HepG2 (cell line): ENCODE results near the gene ANKMY2. TPM values are rescaled to one million over a fixed set of nuclear protein-coding genes. Genes with fewer than 3 reads are reported as not detected.
A peak's percentile ranks its signal among the peaks of the same experiment; 100 is the strongest.

Source experiments
- E2F2 ChIP-seq: sonication (generic); formaldehyde crosslinking; IDR thresholded peaks from 2 replicates; pipeline ENCODE4 v1.4.0; 2020; ENCODE audit warnings: missing genetic modification reagents, borderline replicate concordance
- HINFP ChIP-seq: sonication (generic); formaldehyde crosslinking; IDR thresholded peaks from 2 replicates; pipeline ENCODE4 v1.4.0; 2020; ENCODE audit warnings: low read depth, mild to moderate bottlenecking, missing genetic modification reagents
- LBX2 ChIP-seq: sonication (generic); formaldehyde crosslinking; IDR thresholded peaks from 2 replicates; pipeline ENCODE4 v1.5.0; 2020; ENCODE audit warnings: missing genetic modification reagents, mild to moderate bottlenecking, borderline replicate concordance
- MAF1 ChIP-seq: sonication (generic); formaldehyde crosslinking; IDR thresholded peaks from 2 replicates; pipeline ENCODE4 v1.5.0; 2020; ENCODE audit warnings: missing genetic modification reagents, borderline replicate concordance
- MATR3 ChIP-seq: sonication (generic); formaldehyde crosslinking; IDR thresholded peaks from 2 replicates; pipeline ENCODE4 v1.4.0; 2020; ENCODE audit warnings: missing genetic modification reagents
- REPIN1 ChIP-seq: sonication (generic); formaldehyde crosslinking; IDR thresholded peaks from 2 replicates; pipeline ENCODE4 v1.8.0; 2022; ENCODE audit warnings: missing genetic modification reagents, low read depth, mild to moderate bottlenecking, borderline replicate concordance
- THAP11 ChIP-seq: IDR thresholded peaks from 2 replicates; pipeline ENCODE4 v1.6.1; 2016; ENCODE audit warnings: missing biosample characterization, missing genetic modification reagents
- ZNF207 ChIP-seq: fragments of 450-650 bp; IDR thresholded peaks from 2 replicates; pipeline ENCODE4 v1.6.1; 2016; ENCODE audit warnings: antibody characterized with exemption, borderline replicate concordance
- ZNF296 ChIP-seq: sonication (generic); formaldehyde crosslinking; conservative IDR thresholded peaks from 2 replicates; pipeline ENCODE4 v1.5.0; 2020; ENCODE audit warnings: mild to moderate bottlenecking, missing genetic modification reagents
- ZNF329 ChIP-seq: sonication (generic); formaldehyde crosslinking; IDR thresholded peaks from 2 replicates; pipeline ENCODE4 v1.9.0; 2021; ENCODE audit warnings: low read depth, mild to moderate bottlenecking, missing genetic modification reagents
- ZNF446 ChIP-seq: sonication (generic); formaldehyde crosslinking; IDR thresholded peaks from 2 replicates; pipeline ENCODE4 v1.5.0; 2020; ENCODE audit warnings: mild to moderate bottlenecking, missing genetic modification reagents
- ZNF460 ChIP-seq: sonication (generic); formaldehyde crosslinking; IDR thresholded peaks from 2 replicates; pipeline ENCODE4 v1.5.1; 2020; ENCODE audit warnings: missing genetic modification reagents, mild to moderate bottlenecking, borderline replicate concordance
- ZNF768 ChIP-seq: sonication (generic); formaldehyde crosslinking; IDR thresholded peaks from 2 replicates; pipeline ENCODE4 v1.4.0; 2020; ENCODE audit warnings: missing genetic modification reagents
- ZNF839 ChIP-seq: sonication (generic); formaldehyde crosslinking; IDR thresholded peaks from 2 replicates; pipeline ENCODE4 v1.4.0; 2020; ENCODE audit warnings: missing genetic modification reagents, mild to moderate bottlenecking, borderline replicate concordance
- ZSCAN25 ChIP-seq: sonication (generic); formaldehyde crosslinking; IDR thresholded peaks from 2 replicates; pipeline ENCODE4 v1.8.0; 2022; ENCODE audit warnings: mild to moderate bottlenecking, missing genetic modification reagents
- polyA plus RNA-seq, 8 experiments: library from polyadenylated mRNA; depleted of rRNA in 3 of 8; stranded (reverse) in 7 of 8; unstranded in 1 of 8; fragments of >200 nt; fragmentation: Illumina TruSeq in 4 of 8; extraction: Trizol in 4 of 8; gene quantifications; 2 replicates each; pipeline versions ENCODE4 v1.2.1 to v1.2.3, GENCODE V29; 2011 to 2016; ENCODE audit warnings: low read depth in 4 of 8, missing spikeins in 1 of 8, mixed read lengths in 1 of 8; ENCODE audit not compliant: insufficient read depth in 1 of 8
- total RNA-seq, 5 experiments: library from RNA; depleted of rRNA; stranded (reverse); fragments of >200 nt; fragmentation: Illumina TruSeq; extraction: Trizol; gene quantifications; 2 replicates each; pipeline ENCODE4 v1.2.3, GENCODE V29; 2016; ENCODE audit warnings: low read depth in 1 of 5
- TF ChIP-seq, protein P1 (sequence below): sonication (generic); formaldehyde crosslinking; IDR thresholded peaks from 2 replicates; pipeline ENCODE4 v1.9.0; 2021; ENCODE audit warnings: mild to moderate bottlenecking, missing genetic modification reagents
- TF ChIP-seq, protein P2 (sequence below): IDR thresholded peaks from 2 replicates; pipeline ENCODE4 v1.6.1; 2016; ENCODE audit warnings: mild to moderate bottlenecking

ANKMY2 gene
- total and polyA plus RNA-seq, 2 of the 13 experiments (the other 11 are each of a cell fraction or from before 2014, with no cell fraction given): 12.2 to 21.6 TPM

DNA sequence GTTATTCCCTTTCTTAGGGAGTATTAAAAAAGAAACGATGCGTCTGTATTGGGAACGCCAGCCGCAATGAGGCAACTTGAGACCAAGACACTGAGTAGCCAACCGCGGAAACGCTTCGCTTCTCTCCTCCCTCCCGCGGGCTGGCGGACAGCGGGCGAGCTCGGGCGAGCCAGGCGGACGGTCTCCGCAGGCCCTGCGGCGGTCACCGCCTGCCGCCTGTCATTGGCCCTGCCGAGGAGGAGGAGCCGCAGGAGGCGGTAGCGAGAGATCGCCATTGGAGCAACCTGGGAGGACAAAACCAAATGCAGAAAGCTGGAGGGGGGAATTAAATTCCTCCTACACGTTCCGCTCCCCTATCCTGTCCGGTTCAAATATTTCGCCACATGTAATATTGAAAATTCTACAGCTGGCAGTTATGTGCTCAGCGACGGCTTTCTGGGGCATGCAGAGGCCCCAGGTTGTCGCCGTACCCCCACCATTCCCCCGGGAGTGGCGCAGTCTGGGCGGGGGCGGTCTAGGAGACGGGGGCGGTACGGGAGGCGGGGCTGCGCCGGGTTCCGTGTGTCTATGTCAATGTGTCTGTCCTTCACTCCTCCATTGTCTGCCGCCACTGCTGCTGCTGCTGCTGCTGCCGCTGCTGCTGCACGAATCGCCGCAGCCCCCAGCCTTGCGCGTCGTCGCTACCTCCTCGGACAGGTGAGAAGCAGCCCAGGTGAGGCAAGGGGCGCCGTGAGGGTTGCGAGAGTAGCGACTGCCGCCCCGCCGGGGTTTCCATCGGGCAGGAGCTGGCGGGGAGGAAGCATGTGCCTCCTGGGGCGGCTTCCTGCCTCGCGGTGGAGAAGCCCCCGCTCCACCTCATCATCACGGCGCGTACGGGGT is at the start of gene ANKMY2, which contains the start of gene BZW2 (continued):
- peak; percentile 53; the same call in 1 of the 2 replicates for TF ChIP-seq REPIN1 (CRISPR knock-in tag)
- no peak for TF ChIP-seq LBX2 (CRISPR knock-in tag)
- TF ChIP-seq ZNF296: no peak
- no peak for TF ChIP-seq ZSCAN25
- no peak for TF ChIP-seq ZNF460
- peak; percentile 20; the same call in 1 of the 2 replicates for TF ChIP-seq ZNF839 (CRISPR knock-in tag)
- TF ChIP-seq ZNF768 (CRISPR knock-in tag): peak; percentile 70; the same call in 1 of the 2 replicates
- peak; percentile 26; the same call in 1 of the 2 replicates for TF ChIP-seq E2F2 (CRISPR knock-in tag)
- TF ChIP-seq ZNF329: no peak
- TF ChIP-seq HINFP (CRISPR knock-in tag): no peak
- no peak for TF ChIP-seq MATR3 (CRISPR knock-in tag)
- TF ChIP-seq, protein P1, sequence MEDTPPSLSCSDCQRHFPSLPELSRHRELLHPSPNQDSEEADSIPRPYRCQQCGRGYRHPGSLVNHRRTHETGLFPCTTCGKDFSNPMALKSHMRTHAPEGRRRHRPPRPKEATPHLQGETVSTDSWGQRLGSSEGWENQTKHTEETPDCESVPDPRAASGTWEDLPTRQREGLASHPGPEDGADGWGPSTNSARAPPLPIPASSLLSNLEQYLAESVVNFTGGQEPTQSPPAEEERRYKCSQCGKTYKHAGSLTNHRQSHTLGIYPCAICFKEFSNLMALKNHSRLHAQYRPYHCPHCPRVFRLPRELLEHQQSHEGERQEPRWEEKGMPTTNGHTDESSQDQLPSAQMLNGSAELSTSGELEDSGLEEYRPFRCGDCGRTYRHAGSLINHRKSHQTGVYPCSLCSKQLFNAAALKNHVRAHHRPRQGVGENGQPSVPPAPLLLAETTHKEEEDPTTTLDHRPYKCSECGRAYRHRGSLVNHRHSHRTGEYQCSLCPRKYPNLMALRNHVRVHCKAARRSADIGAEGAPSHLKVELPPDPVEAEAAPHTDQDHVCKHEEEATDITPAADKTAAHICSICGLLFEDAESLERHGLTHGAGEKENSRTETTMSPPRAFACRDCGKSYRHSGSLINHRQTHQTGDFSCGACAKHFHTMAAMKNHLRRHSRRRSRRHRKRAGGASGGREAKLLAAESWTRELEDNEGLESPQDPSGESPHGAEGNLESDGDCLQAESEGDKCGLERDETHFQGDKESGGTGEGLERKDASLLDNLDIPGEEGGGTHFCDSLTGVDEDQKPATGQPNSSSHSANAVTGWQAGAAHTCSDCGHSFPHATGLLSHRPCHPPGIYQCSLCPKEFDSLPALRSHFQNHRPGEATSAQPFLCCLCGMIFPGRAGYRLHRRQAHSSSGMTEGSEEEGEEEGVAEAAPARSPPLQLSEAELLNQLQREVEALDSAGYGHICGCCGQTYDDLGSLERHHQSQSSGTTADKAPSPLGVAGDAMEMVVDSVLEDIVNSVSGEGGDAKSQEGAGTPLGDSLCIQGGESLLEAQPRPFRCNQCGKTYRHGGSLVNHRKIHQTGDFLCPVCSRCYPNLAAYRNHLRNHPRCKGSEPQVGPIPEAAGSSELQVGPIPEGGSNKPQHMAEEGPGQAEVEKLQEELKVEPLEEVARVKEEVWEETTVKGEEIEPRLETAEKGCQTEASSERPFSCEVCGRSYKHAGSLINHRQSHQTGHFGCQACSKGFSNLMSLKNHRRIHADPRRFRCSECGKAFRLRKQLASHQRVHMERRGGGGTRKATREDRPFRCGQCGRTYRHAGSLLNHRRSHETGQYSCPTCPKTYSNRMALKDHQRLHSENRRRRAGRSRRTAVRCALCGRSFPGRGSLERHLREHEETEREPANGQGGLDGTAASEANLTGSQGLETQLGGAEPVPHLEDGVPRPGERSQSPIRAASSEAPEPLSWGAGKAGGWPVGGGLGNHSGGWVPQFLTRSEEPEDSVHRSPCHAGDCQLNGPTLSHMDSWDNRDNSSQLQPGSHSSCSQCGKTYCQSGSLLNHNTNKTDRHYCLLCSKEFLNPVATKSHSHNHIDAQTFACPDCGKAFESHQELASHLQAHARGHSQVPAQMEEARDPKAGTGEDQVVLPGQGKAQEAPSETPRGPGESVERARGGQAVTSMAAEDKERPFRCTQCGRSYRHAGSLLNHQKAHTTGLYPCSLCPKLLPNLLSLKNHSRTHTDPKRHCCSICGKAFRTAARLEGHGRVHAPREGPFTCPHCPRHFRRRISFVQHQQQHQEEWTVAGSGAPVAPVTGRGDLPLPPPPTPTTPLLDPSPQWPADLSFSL (CRISPR knock-in tag): no peak
- no peak for TF ChIP-seq ZNF207
- peak; percentile 58 for TF ChIP-seq THAP11 (CRISPR knock-in tag)
- TF ChIP-seq, protein P2, sequence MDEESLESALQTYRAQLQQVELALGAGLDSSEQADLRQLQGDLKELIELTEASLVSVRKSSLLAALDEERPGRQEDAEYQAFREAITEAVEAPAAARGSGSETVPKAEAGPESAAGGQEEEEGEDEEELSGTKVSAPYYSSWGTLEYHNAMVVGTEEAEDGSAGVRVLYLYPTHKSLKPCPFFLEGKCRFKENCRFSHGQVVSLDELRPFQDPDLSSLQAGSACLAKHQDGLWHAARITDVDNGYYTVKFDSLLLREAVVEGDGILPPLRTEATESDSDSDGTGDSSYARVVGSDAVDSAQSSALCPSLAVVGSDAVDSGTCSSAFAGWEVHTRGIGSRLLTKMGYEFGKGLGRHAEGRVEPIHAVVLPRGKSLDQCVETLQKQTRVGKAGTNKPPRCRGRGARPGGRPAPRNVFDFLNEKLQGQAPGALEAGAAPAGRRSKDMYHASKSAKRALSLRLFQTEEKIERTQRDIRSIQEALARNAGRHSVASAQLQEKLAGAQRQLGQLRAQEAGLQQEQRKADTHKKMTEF (CRISPR knock-in tag): peak; percentile 76
- TF ChIP-seq ZNF446 (CRISPR knock-in tag): no peak
- no peak for TF ChIP-seq MAF1 (CRISPR knock-in tag)
